Measurements from ENCODE around the gene TSN.

- TF ChIP-seq POLR2A (IDR thresholded peaks at IDR 0.05) (no peak), CTCF (IDR thresholded peaks at IDR 0.05) (no peak)
Measured at GRCh38 chr2:121774235-121774634, 18.8 kb downstream of the TSN start.

Measured in uterus (tissue), 2 donors.